Epithelial cell of esophagus (primary cell): ENCODE results near the gene PPP2R5D.

Experiments
- DNase-seq: peaks from one replicate; pipeline ENCODE4 v3.0.0; 2010; ENCODE audit warnings: low read depth
- H3K4me3 ChIP-seq: 2 replicates; pipeline ENCODE4 v1.5.1; 2011; ENCODE audit warnings: mild to moderate bottlenecking, low read length, control low read depth
- CTCF ChIP-seq: IDR thresholded peaks from 2 replicates; pipeline ENCODE4 v1.5.1; 2011; ENCODE audit warnings: low read depth, mild to moderate bottlenecking, low read length, control low read depth, inconsistent platforms; ENCODE audit not compliant: insufficient read depth; ENCODE audit errors: missing control alignments

The PPP2R5D gene

GRCh38 chr6:42959917-42960242 is 24.5 kb upstream of the PPP2R5D start:
- TF ChIP-seq CTCF = no peak
- DNase-seq = no peak
- peak overlapping the region; percentile 47 for H3K4me3 ChIP-seq

GRCh38 chr6:42960243-42961019 is 23.9 kb upstream of the PPP2R5D start, which contains the start of gene GNMT:
GNMT (plus strand) TSS chr6:42960754; CDS start chr6:42960768, 14 bp downstream.
- H3K4me3 ChIP-seq = peak within 1 kb of the TSS; percentile 47
- DNase-seq = peak; percentile 78
- no peak for TF ChIP-seq CTCF

GRCh38 chr6:42961020-42961470 is 23.3 kb upstream of the PPP2R5D start:
- TF ChIP-seq CTCF = no peak
- peak overlapping the region; percentile 47 for H3K4me3 ChIP-seq
- DNase-seq = peak; percentile 30

GRCh38 chr6:42962096-42962495 is 22.3 kb upstream of the PPP2R5D start:
- H3K4me3 ChIP-seq = no peak overlapping the region
- DNase-seq = no peak
- TF ChIP-seq CTCF = no peak

- no peak overlapping the region for H3K4me3 ChIP-seq
- no peak for TF ChIP-seq CTCF
- DNase-seq = no peak
These were observed 21.7 kb upstream of the PPP2R5D start for GRCh38 chr6:42962502-42963178.

- H3K4me3 ChIP-seq = no peak overlapping the region
- no peak for TF ChIP-seq CTCF
These were observed 21.1 kb upstream of the PPP2R5D start for GRCh38 chr6:42963179-42963854.

More at GRCh38 chr6:42963179-42963854, 21.1 kb upstream of the PPP2R5D start:
- no peak for DNase-seq
